ENCODE data around the gene WNT7B.

DNA sequence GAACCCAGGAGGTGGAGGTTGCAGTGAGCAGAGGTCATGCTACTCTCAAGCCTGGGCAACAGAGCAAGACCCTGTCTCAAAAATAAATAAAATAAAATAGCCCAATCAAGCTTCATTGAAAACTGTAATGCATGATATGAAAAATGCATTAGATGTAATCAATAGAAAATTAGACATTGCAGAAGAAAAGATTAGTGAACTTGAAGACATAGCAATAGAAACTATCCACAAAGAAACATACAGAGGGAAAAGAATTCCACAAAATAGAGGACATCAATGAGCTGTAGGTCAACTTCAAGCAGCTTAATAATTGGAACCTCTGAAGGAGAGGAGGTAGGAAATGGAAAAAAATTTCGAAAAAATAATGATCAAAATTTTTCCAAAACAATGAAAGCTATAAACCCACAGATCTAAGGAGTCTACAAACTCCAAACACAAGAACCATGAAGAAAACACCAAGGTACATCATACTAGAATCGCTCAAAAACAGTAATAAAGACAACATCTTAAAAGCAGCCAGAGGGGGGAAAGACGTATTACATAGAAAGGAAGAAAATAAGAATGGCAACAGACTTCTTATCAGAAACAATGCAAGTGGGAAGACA, 104.2 kb downstream of the WNT7B start:
- TF ChIP-seq, protein P1, sequence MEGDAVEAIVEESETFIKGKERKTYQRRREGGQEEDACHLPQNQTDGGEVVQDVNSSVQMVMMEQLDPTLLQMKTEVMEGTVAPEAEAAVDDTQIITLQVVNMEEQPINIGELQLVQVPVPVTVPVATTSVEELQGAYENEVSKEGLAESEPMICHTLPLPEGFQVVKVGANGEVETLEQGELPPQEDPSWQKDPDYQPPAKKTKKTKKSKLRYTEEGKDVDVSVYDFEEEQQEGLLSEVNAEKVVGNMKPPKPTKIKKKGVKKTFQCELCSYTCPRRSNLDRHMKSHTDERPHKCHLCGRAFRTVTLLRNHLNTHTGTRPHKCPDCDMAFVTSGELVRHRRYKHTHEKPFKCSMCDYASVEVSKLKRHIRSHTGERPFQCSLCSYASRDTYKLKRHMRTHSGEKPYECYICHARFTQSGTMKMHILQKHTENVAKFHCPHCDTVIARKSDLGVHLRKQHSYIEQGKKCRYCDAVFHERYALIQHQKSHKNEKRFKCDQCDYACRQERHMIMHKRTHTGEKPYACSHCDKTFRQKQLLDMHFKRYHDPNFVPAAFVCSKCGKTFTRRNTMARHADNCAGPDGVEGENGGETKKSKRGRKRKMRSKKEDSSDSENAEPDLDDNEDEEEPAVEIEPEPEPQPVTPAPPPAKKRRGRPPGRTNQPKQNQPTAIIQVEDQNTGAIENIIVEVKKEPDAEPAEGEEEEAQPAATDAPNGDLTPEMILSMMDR (IDR thresholded peaks at IDR 0.05): no peak
- TF ChIP-seq POLR2A (IDR thresholded peaks at IDR 0.05) (no peak), EP300 (IDR thresholded peaks at IDR 0.05) (no peak)

Data from suprapubic skin (tissue), 3 donors.